ENCODE results near the gene CD300LD. TPM values are rescaled to one million over a fixed set of nuclear protein-coding genes. Genes with fewer than 3 reads are reported as not detected.
A peak's percentile ranks its signal among the peaks of the same experiment; 100 is the strongest.

CD300LD gene
- total RNA-seq, 5 donors from 2014 or later (not counting 1 experiment from before 2014, with no cell fraction given), result 0.47 TPM; not detected in 4

GRCh38 chr17:74604200-74604599, 12.1 kb upstream of the CD300LD start:
- no peak for ATAC-seq (replicated peaks in 1 of 4)
- Mint-ChIP-seq H3K4me3 (no peak overlapping the region), H3K27me3 (peaks cover 20 to 53% of the 10 kb centered on the region in 2 donors), H3K27ac (no peak overlapping the region), H3K36me3 (no peaks in the 10 kb centered on the region), H3K9me3 (no peaks in the 10 kb centered on the region), H3K4me1 (peaks cover 12 to 24% (median 20%) of the 10 kb centered on the region in 3 donors)
- WGBS (ENCODE audit: insufficient coverage), result 77% methylated on average over 6 of the region's 6 CpGs
- peaks cover 8 to 29% of the 10 kb centered on the region in 2 experiments for H3K4me1 ChIP-seq (ENCODE audit: control insufficient read depth in 1 of 2, extremely low read depth in 1 of 2, insufficient read depth in 2 of 2, low read length in 2 of 2)
- no peak overlapping the region for H3K4me3 ChIP-seq (ENCODE audit: control insufficient read depth in 1 of 2, extremely low read depth in 1 of 2, low read length in 1 of 2)
- no peaks in the 10 kb centered on the region for H3K36me3 ChIP-seq (ENCODE audit: control insufficient read depth in 2 of 2, extremely low read depth in 1 of 2, insufficient read depth in 1 of 2, low read length in 1 of 2)
- H3K27me3 ChIP-seq (replicated peaks in 1 of 2; ENCODE audit: control insufficient read depth in 2 of 2, extremely low read depth in 1 of 2, insufficient read depth in 2 of 2, low read length in 1 of 2), result peaks cover 0 to 69% of the 10 kb centered on the region in 2 experiments
- DNase-seq, result no peak
- POLR2A ChIA-PET, result interaction anchor here in 1 of 2 donors (0.6 kb wide), 1 partner anchor 118 kb away, joined by 3 read pairs; no protein-coding TSS in a partner anchor
- H3K27ac ChIP-seq (ENCODE audit: low read length), result no peak overlapping the region
- CTCF ChIA-PET, result no interaction called here
- H3K9me3 ChIP-seq, result no peaks in the 10 kb centered on the region

GRCh38 chr17:74603746-74604145, 11.7 kb upstream of the CD300LD start:
- Mint-ChIP-seq H3K27ac (no peak overlapping the region), H3K36me3 (no peaks in the 10 kb centered on the region), H3K9me3 (no peaks in the 10 kb centered on the region), H3K4me1 (peaks cover 14 to 27% (median 23%) of the 10 kb centered on the region in 3 donors), H3K4me3 (no peak overlapping the region), H3K27me3 (peaks cover 20 to 55% of the 10 kb centered on the region in 2 donors)
- Histone ChIP-seq H3K36me3 (ENCODE audit: control insufficient read depth in 2 of 2, extremely low read depth in 1 of 2, insufficient read depth in 1 of 2, low read length in 1 of 2) (no peaks in the 10 kb centered on the region), H3K9me3 (no peaks in the 10 kb centered on the region), H3K4me3 (ENCODE audit: control insufficient read depth in 1 of 2, extremely low read depth in 1 of 2, low read length in 1 of 2) (no peak overlapping the region), H3K27me3 (replicated peaks in 1 of 2; ENCODE audit: control insufficient read depth in 2 of 2, extremely low read depth in 1 of 2, insufficient read depth in 2 of 2, low read length in 1 of 2) (peaks cover 0 to 73% of the 10 kb centered on the region in 2 experiments), H3K27ac (ENCODE audit: low read length) (no peak overlapping the region), H3K4me1 (ENCODE audit: control insufficient read depth in 1 of 2, extremely low read depth in 1 of 2, insufficient read depth in 2 of 2, low read length in 2 of 2) (peaks cover 12 to 33% of the 10 kb centered on the region in 2 experiments)
- DNase-seq (no peak), ATAC-seq (replicated peaks in 1 of 4) (no peak)
- ChIA-PET CTCF (no interaction called here), POLR2A (interaction anchor here in 1 of 2 donors (0.6 kb wide), 1 partner anchor 117 kb away, joined by 3 read pairs; no protein-coding TSS in a partner anchor)
- 85% methylated on average over 5 of the region's 5 CpGs for WGBS (ENCODE audit: insufficient coverage)

- Mint-ChIP-seq H3K4me3 (peak overlapping the region in 1 of 3 donors; percentile 45), H3K27ac (no peak overlapping the region), H3K9me3 (no peaks in the 10 kb centered on the region), H3K27me3 (peaks cover 20 to 58% of the 10 kb centered on the region in 2 donors), H3K4me1 (peaks cover 20 to 34% (median 27%) of the 10 kb centered on the region in 3 donors), H3K36me3 (no peaks in the 10 kb centered on the region)
- no peak overlapping the region for H3K27ac ChIP-seq (ENCODE audit: low read length)
- H3K4me1 ChIP-seq (ENCODE audit: control insufficient read depth in 1 of 2, extremely low read depth in 1 of 2, insufficient read depth in 2 of 2, low read length in 2 of 2), result peaks cover 12 to 39% of the 10 kb centered on the region in 2 experiments
- ChIA-PET POLR2A (no interaction called here), CTCF (interaction anchor here in 1 of 2 donors (0.6 to 0.7 kb wide), 2 partner anchors 55 to 137 kb away, joined by 3 read pairs; no protein-coding TSS in a partner anchor)
- WGBS (ENCODE audit: insufficient coverage), result 36% methylated on average over 4 of the region's 6 CpGs
- ATAC-seq (replicated peaks in 1 of 4) (peak; percentile 19 to 71 (median 42)), DNase-seq (no peak)
- H3K9me3 ChIP-seq, result no peaks in the 10 kb centered on the region
- H3K36me3 ChIP-seq (ENCODE audit: control insufficient read depth in 2 of 2, extremely low read depth in 1 of 2, insufficient read depth in 1 of 2, low read length in 1 of 2), result no peaks in the 10 kb centered on the region
- H3K27me3 ChIP-seq (replicated peaks in 1 of 2; ENCODE audit: control insufficient read depth in 2 of 2, extremely low read depth in 1 of 2, insufficient read depth in 2 of 2, low read length in 1 of 2), result peaks cover 0 to 75% of the 10 kb centered on the region in 2 experiments
- no peak overlapping the region for H3K4me3 ChIP-seq (ENCODE audit: control insufficient read depth in 1 of 2, extremely low read depth in 1 of 2, low read length in 1 of 2)
Measured at GRCh38 chr17:74603037-74603635, 11.1 kb upstream of the CD300LD start.

GRCh38 chr17:74601944-74602572, 10.0 kb upstream of the CD300LD start:
- H3K4me3 Mint-ChIP-seq, result peak overlapping the region in 1 of 3 donors; percentile 19
- H3K27me3 Mint-ChIP-seq, result peaks cover 16 to 52% of the 10 kb centered on the region in 2 donors
- H3K4me1 Mint-ChIP-seq, result peaks cover 21 to 34% (median 30%) of the 10 kb centered on the region in 3 donors
- ATAC-seq (replicated peaks in 1 of 4) (no peak), DNase-seq (peak in 16 of 35 experiments; percentile 5 to 55 (median 14))
- no peak overlapping the region for H3K27ac Mint-ChIP-seq
- no peaks in the 10 kb centered on the region for H3K36me3 Mint-ChIP-seq
- H3K27ac ChIP-seq (ENCODE audit: low read length), result no peak overlapping the region
- no peaks in the 10 kb centered on the region for H3K9me3 ChIP-seq
- no peak overlapping the region for H3K4me3 ChIP-seq (ENCODE audit: control insufficient read depth in 1 of 2, extremely low read depth in 1 of 2, low read length in 1 of 2)
- peaks cover 12 to 39% of the 10 kb centered on the region in 2 experiments for H3K4me1 ChIP-seq (ENCODE audit: control insufficient read depth in 1 of 2, extremely low read depth in 1 of 2, insufficient read depth in 2 of 2, low read length in 2 of 2)
- WGBS (ENCODE audit: insufficient coverage), result 57% methylated on average over 8 of the region's 12 CpGs
- H3K9me3 Mint-ChIP-seq, result no peaks in the 10 kb centered on the region
- ChIA-PET CTCF (no interaction called here), POLR2A (no interaction called here)
- peaks cover 0 to 71% of the 10 kb centered on the region in 2 experiments for H3K27me3 ChIP-seq (replicated peaks in 1 of 2; ENCODE audit: control insufficient read depth in 2 of 2, extremely low read depth in 1 of 2, insufficient read depth in 2 of 2, low read length in 1 of 2)
- no peaks in the 10 kb centered on the region for H3K36me3 ChIP-seq (ENCODE audit: control insufficient read depth in 2 of 2, extremely low read depth in 1 of 2, insufficient read depth in 1 of 2, low read length in 1 of 2)

- DNase-seq (no peak), ATAC-seq (replicated peaks in 1 of 4) (no peak)
- POLR2A ChIA-PET, result no interaction called here
- CTCF ChIA-PET, result no interaction called here
- Histone ChIP-seq H3K27ac (ENCODE audit: low read length) (no peak overlapping the region), H3K4me3 (ENCODE audit: control insufficient read depth in 1 of 2, extremely low read depth in 1 of 2, low read length in 1 of 2) (no peak overlapping the region), H3K27me3 (replicated peaks in 1 of 2; ENCODE audit: control insufficient read depth in 2 of 2, extremely low read depth in 1 of 2, insufficient read depth in 2 of 2, low read length in 1 of 2) (peaks cover 0 to 56% of the 10 kb centered on the region in 2 experiments), H3K9me3 (no peaks in the 10 kb centered on the region), H3K4me1 (ENCODE audit: control insufficient read depth in 1 of 2, extremely low read depth in 1 of 2, insufficient read depth in 2 of 2, low read length in 2 of 2) (peaks cover 12 to 39% of the 10 kb centered on the region in 2 experiments), H3K36me3 (ENCODE audit: control insufficient read depth in 2 of 2, extremely low read depth in 1 of 2, insufficient read depth in 1 of 2, low read length in 1 of 2) (no peaks in the 10 kb centered on the region)
- no peaks in the 10 kb centered on the region for H3K9me3 Mint-ChIP-seq
- WGBS (ENCODE audit: insufficient coverage), result 55% methylated on average over 8 of the region's 10 CpGs
- peaks cover 21 to 34% (median 30%) of the 10 kb centered on the region in 3 donors for H3K4me1 Mint-ChIP-seq
- H3K36me3 Mint-ChIP-seq, result no peaks in the 10 kb centered on the region
- peak overlapping the region in 1 of 2 donors; percentile 18 for H3K27ac Mint-ChIP-seq
- H3K27me3 Mint-ChIP-seq, result peaks cover 12 to 52% of the 10 kb centered on the region in 2 donors
- no peak overlapping the region for H3K4me3 Mint-ChIP-seq
Measured at GRCh38 chr17:74599448-74599939, 7.4 kb upstream of the CD300LD start.

GRCh38 chr17:74599023-74599399, 6.9 kb upstream of the CD300LD start:
- CTCF ChIA-PET, result no interaction called here
- H3K4me3 Mint-ChIP-seq, result peak overlapping the region in 1 of 3 donors; percentile 58

More at GRCh38 chr17:74599023-74599399, 6.9 kb upstream of the CD300LD start:
- Histone ChIP-seq H3K27me3 (replicated peaks in 1 of 2; ENCODE audit: control insufficient read depth in 2 of 2, extremely low read depth in 1 of 2, insufficient read depth in 2 of 2, low read length in 1 of 2) (peaks cover 0 to 51% of the 10 kb centered on the region in 2 experiments), H3K4me3 (ENCODE audit: control insufficient read depth in 1 of 2, extremely low read depth in 1 of 2, low read length in 1 of 2) (no peak overlapping the region), H3K27ac (ENCODE audit: low read length) (no peak overlapping the region), H3K4me1 (ENCODE audit: control insufficient read depth in 1 of 2, extremely low read depth in 1 of 2, insufficient read depth in 2 of 2, low read length in 2 of 2) (peaks cover 12 to 37% of the 10 kb centered on the region in 2 experiments), H3K9me3 (no peaks in the 10 kb centered on the region), H3K36me3 (ENCODE audit: control insufficient read depth in 2 of 2, extremely low read depth in 1 of 2, insufficient read depth in 1 of 2, low read length in 1 of 2) (no peaks in the 10 kb centered on the region)
- no peaks in the 10 kb centered on the region for H3K9me3 Mint-ChIP-seq
- DNase-seq (no peak), ATAC-seq (replicated peaks in 1 of 4) (no peak)
- H3K27ac Mint-ChIP-seq, result no peak overlapping the region
- WGBS (ENCODE audit: insufficient coverage), result 6% methylated on average over 2 of the region's 3 CpGs
- H3K36me3 Mint-ChIP-seq, result no peaks in the 10 kb centered on the region
- H3K27me3 Mint-ChIP-seq, result peaks cover 12 to 54% of the 10 kb centered on the region in 2 donors
- POLR2A ChIA-PET, result no interaction called here
- peaks cover 21 to 34% (median 30%) of the 10 kb centered on the region in 3 donors for H3K4me1 Mint-ChIP-seq
